Sigmoid colon (tissue), 4 donors: ENCODE results near the gene C10orf105.

Source experiments
- EP300 ChIP-seq, 4 donors: sonication (generic); formaldehyde crosslinking; IDR thresholded peaks; one replicate each; pipeline ENCODE4 v1.6.1; 2017; ENCODE audit warnings: antibody characterized with exemption in 4 of 4
- POLR2A ChIP-seq, 2 donors: fragments of 450-650 bp; IDR thresholded peaks; one replicate each; pipeline ENCODE4 v1.6.1; 2016; ENCODE audit warnings: antibody characterized with exemption in 2 of 2, mild to moderate bottlenecking in 2 of 2, moderate library complexity in 2 of 2
- TF ChIP-seq, protein P1 (sequence below), 4 experiments: fragments of 450-650 bp in 3 of 4; fragments of 200-600 bp in 1 of 4; IDR thresholded peaks; one replicate each; pipeline ENCODE4 v1.5.1; 2016 to 2019; ENCODE audit warnings: antibody characterized with exemption in 4 of 4, mild to moderate bottlenecking in 3 of 4, moderate library complexity in 2 of 4

DNA sequence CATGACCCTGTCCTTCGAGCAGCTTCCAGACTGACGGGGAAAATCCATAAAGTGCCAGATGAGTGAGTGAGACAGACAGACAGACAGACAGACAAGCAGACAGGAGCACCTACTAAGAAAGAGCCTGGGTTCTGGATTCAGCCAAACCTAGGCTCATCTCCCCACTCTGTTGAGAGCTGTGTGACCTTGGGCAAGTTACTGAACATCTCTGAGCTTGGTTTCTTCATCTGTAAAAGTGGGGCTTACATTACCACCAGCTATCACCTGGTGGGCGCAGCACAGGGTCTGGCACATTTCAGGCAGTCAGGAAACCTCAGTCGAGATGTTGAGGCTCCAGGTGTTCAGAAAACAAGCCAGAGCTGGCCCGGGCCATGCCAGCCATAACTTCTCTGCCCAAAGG is 37.6 kb downstream of the C10orf105 start:
- TF ChIP-seq POLR2A (IDR thresholded peaks at IDR 0.05): no peak
- TF ChIP-seq, protein P1, sequence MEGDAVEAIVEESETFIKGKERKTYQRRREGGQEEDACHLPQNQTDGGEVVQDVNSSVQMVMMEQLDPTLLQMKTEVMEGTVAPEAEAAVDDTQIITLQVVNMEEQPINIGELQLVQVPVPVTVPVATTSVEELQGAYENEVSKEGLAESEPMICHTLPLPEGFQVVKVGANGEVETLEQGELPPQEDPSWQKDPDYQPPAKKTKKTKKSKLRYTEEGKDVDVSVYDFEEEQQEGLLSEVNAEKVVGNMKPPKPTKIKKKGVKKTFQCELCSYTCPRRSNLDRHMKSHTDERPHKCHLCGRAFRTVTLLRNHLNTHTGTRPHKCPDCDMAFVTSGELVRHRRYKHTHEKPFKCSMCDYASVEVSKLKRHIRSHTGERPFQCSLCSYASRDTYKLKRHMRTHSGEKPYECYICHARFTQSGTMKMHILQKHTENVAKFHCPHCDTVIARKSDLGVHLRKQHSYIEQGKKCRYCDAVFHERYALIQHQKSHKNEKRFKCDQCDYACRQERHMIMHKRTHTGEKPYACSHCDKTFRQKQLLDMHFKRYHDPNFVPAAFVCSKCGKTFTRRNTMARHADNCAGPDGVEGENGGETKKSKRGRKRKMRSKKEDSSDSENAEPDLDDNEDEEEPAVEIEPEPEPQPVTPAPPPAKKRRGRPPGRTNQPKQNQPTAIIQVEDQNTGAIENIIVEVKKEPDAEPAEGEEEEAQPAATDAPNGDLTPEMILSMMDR (IDR thresholded peaks at IDR 0.05): no peak
- no peak for TF ChIP-seq EP300 (IDR thresholded peaks at IDR 0.05)
